Measurements from ENCODE around the gene DNAJC6. TPM values are rescaled to one million over a fixed set of nuclear protein-coding genes. Genes with fewer than 3 reads are reported as not detected.
A peak's percentile ranks its signal among the peaks of the same experiment; 100 is the strongest.

DNAJC6 gene
- total RNA-seq, 6 experiments from 2014 or later = 0.46 to 2.9 (median 1.2) TPM

DNA sequence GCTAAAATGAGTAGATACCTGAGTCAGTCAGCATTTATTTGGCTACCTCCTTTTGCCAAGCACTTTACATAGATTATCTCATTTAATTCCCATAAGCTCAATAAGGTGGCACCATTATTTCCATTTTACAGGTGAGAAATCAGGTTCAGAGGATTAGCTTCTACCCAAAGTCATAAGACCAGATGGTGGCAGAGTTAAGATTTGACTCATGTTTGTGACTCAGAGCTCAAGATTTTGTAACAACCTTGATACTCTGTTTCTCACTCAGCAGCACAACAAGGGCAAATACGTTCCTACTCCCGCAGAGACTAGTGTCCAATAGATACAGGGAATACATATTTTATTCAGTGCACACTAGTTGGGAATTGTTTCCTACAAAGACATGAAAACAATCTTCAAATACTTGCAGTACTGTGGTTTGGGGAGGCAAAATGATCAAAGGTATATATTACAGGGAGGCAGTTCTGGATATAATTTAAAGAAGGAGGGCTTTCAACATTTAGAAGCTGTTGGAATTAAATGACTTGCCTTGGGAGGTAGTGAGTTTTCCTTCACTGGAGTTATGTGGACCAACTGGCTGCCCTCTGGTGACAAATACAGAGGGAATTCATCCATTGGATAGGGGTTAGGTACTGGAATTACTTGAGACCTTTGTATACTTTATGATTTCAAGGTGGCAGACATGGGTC, 114.7 kb downstream of the DNAJC6 start:
- no peak overlapping the region for H3K27ac ChIP-seq
- H3K9me3 ChIP-seq = no peaks in the 10 kb centered on the region
- 63% methylated on average over 2 of the region's 2 CpGs for WGBS (ENCODE audit: insufficient coverage, low coverage, low lambda C conversion rate, missing lambda C conversion rate)
- peaks cover 0 to 33% (median 5%) of the 10 kb centered on the region in 4 donors for H3K36me3 ChIP-seq
- no peak overlapping the region for H3K4me3 ChIP-seq
- TF ChIP-seq POLR2A (IDR thresholded peaks at IDR 0.05) = no peak
- TF ChIP-seq, protein P1, sequence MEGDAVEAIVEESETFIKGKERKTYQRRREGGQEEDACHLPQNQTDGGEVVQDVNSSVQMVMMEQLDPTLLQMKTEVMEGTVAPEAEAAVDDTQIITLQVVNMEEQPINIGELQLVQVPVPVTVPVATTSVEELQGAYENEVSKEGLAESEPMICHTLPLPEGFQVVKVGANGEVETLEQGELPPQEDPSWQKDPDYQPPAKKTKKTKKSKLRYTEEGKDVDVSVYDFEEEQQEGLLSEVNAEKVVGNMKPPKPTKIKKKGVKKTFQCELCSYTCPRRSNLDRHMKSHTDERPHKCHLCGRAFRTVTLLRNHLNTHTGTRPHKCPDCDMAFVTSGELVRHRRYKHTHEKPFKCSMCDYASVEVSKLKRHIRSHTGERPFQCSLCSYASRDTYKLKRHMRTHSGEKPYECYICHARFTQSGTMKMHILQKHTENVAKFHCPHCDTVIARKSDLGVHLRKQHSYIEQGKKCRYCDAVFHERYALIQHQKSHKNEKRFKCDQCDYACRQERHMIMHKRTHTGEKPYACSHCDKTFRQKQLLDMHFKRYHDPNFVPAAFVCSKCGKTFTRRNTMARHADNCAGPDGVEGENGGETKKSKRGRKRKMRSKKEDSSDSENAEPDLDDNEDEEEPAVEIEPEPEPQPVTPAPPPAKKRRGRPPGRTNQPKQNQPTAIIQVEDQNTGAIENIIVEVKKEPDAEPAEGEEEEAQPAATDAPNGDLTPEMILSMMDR (IDR thresholded peaks at IDR 0.05) = no peak
- ATAC-seq (no peak), DNase-seq (no peak)
- intact Hi-C loops (cut with DNase I) = no loop called here
- H3K27me3 ChIP-seq = no peaks in the 10 kb centered on the region
- peaks cover 0 to 11% (median 3%) of the 10 kb centered on the region in 4 donors for H3K4me1 ChIP-seq

DNA sequence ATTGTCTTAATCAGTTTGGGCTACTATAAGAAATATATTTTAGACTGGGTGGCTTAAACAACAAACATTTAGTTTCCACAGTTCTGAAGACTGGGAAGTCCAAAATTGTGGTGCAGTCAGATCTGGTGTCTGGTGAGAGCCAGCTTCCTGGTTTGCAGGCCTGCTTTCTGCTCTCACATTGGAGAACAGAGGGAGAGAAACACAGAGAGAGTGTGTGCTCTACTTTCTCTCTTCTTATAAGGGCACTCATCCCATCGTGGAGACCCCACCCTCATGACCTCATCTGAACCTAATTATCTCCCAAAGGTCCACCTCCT, 115.2 kb downstream of the DNAJC6 start:
- 67% methylated on average over 1 of the region's 1 CpG for WGBS (ENCODE audit: insufficient coverage, low coverage, low lambda C conversion rate, missing lambda C conversion rate)
- H3K27ac ChIP-seq = no peak overlapping the region
- H3K36me3 ChIP-seq = peaks cover 0 to 37% (median 5%) of the 10 kb centered on the region in 4 donors
- H3K27me3 ChIP-seq = no peaks in the 10 kb centered on the region
- ATAC-seq = no peak
- peaks cover 0 to 11% (median 3%) of the 10 kb centered on the region in 4 donors for H3K4me1 ChIP-seq
- H3K9me3 ChIP-seq = no peaks in the 10 kb centered on the region
- no peak for DNase-seq
- no peak overlapping the region for H3K4me3 ChIP-seq
- TF ChIP-seq, protein P1 (IDR thresholded peaks at IDR 0.05) = no peak
- TF ChIP-seq POLR2A (IDR thresholded peaks at IDR 0.05) = no peak
- intact Hi-C loops (cut with DNase I) = no loop called here

DNA sequence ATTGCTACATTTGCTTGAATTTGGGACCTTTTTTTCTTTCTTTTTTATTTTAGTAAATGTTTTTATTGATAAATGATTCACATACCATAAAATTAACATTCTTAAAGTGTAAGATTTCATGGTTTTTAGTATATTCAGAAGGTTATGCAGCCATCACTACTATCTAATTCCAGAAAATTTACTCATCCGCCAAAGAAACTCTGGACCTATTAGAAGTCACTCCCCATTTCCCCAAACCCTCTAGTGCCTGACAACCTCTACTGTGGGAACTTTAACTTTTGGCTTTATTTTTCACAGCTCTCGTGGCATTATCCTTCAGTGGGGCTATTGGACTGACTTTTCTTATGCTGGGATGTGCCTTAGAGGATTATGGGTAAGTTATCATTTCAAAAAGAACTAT, 115.7 kb downstream of the DNAJC6 start:
- Histone ChIP-seq H3K27me3 (no peaks in the 10 kb centered on the region), H3K4me3 (no peak overlapping the region), H3K9me3 (no peaks in the 10 kb centered on the region), H3K27ac (no peak overlapping the region), H3K4me1 (peaks cover 0 to 11% (median 3%) of the 10 kb centered on the region in 4 donors), H3K36me3 (peaks cover 0 to 39% (median 5%) of the 10 kb centered on the region in 4 donors)
- TF ChIP-seq, protein P1 (IDR thresholded peaks at IDR 0.05) = no peak
- no peak for TF ChIP-seq POLR2A (IDR thresholded peaks at IDR 0.05)
- DNase-seq (no peak), ATAC-seq (no peak)
- 92% methylated on average over 2 of the region's 2 CpGs for WGBS (ENCODE audit: insufficient coverage, low coverage, low lambda C conversion rate, missing lambda C conversion rate)
- intact Hi-C loops (cut with DNase I) = no loop called here

DNA sequence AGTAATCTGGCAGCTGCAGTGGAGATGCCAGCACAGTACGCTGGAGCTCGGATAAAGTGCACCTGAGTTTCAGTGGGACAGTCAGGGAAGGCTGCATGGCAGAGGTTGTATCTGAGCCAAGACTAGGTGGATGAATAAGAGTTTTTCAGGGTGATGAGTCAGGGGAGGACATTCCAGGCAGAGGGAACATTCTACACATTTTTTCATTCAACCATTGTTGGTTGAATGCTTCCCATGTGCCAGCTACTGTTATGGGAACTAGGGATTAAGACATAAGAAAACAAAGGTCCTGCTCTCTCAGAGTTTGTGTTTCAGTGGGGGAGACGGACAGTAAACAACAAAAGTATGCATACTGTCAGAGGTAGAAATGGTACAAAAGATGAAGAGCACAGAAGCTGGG, 116.4 kb downstream of the DNAJC6 start:
- H3K27me3 ChIP-seq = no peaks in the 10 kb centered on the region
- H3K4me1 ChIP-seq = peaks cover 0 to 11% (median 3%) of the 10 kb centered on the region in 4 donors
- no peak overlapping the region for H3K4me3 ChIP-seq
- no peak overlapping the region for H3K27ac ChIP-seq
- H3K36me3 ChIP-seq = peaks cover 0 to 44% (median 11%) of the 10 kb centered on the region in 4 donors
- 95% methylated on average over 3 of the region's 3 CpGs for WGBS (ENCODE audit: insufficient coverage, low coverage, low lambda C conversion rate, missing lambda C conversion rate)
- intact Hi-C loops (cut with DNase I) = no loop called here
- H3K9me3 ChIP-seq = peaks cover 0 to 2% (median 0%) of the 10 kb centered on the region in 4 donors
- peak in 1 of 4 donors; percentile 6 for ATAC-seq
- no peak for TF ChIP-seq POLR2A (IDR thresholded peaks at IDR 0.05)
- TF ChIP-seq, protein P1 (IDR thresholded peaks at IDR 0.05) = no peak
- no peak for DNase-seq
